Stimulated activated CD8-positive, alpha-beta memory T cell treated with anti-CD3 and anti-CD28 coated beads, Interleukin-12 subunit alpha, Interleukin-12 subunit beta, amount 100 ng/mL, for 24 hours (primary cell): ENCODE data around the gene AUTS2.

ENCODE experiments used
- DNase-seq: peaks from one replicate; pipeline ENCODE4 v3.0.0-alpha.2; 2020; ENCODE audit errors: extremely low read depth

AUTS2 gene

GRCh38 chr7:69598081-69598486, at the start of gene AUTS2:
TSS of gene AUTS2 (plus strand) at chr7:69598475. CDS start at chr7:69599654, 1,179 bp downstream.
- no peak for DNase-seq

GRCh38 chr7:69550991-69551390, 47.3 kb upstream of the AUTS2 start:
- no peak for DNase-seq

DNA sequence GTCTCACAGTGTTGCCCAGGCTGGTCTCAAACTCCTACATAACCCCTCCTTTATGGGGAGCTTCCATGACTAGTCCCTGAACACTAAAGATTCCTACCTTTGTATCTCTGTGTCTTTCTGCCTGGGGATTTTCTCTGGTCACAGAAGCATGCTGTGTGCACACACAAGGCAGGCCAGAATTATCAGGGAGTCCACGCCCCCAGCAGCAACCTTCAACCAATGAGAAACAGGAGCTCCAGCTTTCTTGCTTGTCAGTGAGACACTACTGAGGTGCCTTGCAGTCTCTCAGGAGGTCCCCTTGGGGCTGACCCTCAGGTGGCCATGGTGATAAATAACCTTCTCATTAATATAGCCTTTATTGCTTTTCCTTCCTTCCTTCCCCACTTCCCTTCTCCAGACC, 45.1 kb upstream of the AUTS2 start:
- DNase-seq, result no peak

DNA sequence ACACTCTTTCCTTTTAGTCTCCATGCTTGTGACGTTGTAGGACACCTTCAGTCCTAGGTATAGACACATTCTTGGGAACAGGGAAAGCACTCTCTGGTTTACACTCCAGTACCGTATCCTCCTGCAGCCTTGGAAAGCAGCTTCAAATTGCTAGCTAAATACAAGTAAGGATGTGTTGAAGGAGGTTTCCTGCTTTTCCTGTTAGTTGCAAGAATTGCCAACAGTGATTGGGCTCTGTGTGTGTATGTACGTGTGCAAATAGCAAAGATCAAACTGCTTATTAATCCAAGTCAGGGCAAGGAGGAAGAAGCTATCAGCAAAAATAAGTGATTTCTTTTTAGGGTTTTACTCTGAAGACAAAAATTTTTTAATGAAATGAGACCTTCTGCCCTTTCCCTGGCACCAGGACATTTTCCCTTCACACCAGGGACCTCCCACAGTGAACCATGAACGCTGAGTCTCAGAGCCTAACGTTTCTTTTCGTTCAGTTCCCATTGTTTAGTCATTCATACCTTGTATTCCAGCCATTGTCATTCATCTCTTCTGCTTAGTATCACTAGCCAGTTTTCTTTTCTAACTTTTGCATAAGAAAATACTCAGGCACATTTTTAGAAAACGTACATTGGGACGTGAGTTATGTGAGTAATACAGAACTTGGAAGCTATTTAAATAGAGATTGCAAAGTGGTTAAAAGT, 36.9 kb upstream of the AUTS2 start:
- DNase-seq, result no peak

- DNase-seq, result no peak
Observed at GRCh38 chr7:69564454-69565417, 33.5 kb upstream of the AUTS2 start.

GRCh38 chr7:69567800-69568199, 30.5 kb upstream of the AUTS2 start:
- DNase-seq, result no peak

GRCh38 chr7:69568266-69568665, 30.0 kb upstream of the AUTS2 start:
- no peak for DNase-seq

DNA sequence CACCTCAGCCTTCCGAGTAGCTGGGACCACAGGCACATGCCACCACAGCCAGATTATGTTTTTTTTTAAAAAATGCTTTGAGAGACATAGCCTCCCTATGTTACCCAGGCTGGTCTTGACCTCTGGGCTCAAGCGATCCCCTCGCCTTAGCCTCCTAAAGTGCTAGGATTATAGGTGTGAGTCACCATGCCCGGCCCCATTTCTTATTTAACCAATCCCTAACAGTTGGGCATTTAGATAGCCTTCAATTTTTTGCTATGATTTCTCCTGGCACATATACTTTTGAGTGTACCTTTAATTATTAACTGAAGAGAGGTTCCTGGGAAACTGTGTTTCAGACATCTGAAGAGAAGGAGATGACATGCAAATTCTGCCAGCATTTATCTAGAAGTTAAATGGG, 22.6 kb upstream of the AUTS2 start:
- no peak for DNase-seq

- DNase-seq, result no peak
Observed at GRCh38 chr7:69577221-69577620, 21.1 kb upstream of the AUTS2 start.

GRCh38 chr7:69585169-69585568, 13.1 kb upstream of the AUTS2 start:
- DNase-seq, result no peak

DNA sequence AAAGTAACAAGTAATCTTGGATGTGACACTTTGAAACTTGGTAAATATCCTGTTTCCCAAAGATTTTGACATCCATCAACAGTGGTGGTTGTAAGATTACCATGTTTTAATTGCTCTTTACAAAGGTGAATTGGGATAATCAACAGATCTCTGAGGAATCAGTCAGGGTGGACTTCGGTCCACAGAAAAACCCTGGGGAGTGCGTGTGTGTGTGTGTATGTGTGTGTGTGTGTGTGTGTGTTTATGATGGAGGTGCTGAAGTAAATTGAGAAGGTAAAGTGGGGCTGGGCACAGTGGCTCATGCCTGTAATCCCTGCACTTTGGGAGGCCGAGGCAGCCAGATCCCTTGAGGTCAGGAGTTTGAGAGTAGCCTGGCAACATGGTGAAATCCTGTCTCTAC, 12.0 kb upstream of the AUTS2 start:
- no peak for DNase-seq

- no peak for DNase-seq
Observed at GRCh38 chr7:69588773-69589172, 9.5 kb upstream of the AUTS2 start.

DNA sequence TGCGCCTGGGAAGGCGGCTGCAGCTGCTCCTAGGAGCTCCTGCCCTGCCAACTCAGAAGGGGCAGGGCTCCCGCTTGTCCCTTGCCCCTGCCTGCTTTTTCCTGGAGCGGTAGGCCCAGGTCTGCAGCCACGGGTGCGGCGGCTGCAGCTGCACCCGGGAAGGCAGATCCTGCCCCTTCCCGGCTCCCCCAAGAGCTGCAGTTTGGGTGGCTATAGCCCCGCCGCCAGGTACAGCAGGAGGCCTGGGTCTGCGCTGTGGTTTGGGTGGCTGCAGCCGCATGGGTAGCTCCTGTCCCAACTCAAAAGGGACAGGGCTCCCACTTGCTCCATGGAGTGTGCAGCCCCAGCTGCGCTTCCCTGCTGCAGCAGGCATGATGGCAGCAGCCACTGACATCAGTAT, 6.5 kb upstream of the AUTS2 start:
- DNase-seq, result no peak

DNA sequence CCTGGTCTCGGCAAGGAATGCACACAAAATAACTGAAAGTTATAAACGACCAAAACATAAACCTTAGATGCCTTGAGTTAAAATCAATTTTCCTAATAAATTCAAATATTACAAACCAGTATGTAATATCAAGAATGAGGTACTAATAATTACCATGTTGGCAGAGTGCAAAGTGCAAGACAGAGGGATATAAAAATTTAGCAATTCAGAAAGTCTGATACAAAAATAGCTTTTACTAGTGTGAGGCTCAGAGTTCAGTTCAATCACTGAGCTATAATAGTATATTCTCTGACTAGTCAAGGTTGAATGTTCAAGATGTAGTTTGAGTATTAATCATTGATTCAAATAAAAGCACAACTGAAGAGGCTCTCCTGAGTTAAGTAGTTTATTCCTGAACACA, 4.8 kb upstream of the AUTS2 start:
- DNase-seq, result no peak

DNA sequence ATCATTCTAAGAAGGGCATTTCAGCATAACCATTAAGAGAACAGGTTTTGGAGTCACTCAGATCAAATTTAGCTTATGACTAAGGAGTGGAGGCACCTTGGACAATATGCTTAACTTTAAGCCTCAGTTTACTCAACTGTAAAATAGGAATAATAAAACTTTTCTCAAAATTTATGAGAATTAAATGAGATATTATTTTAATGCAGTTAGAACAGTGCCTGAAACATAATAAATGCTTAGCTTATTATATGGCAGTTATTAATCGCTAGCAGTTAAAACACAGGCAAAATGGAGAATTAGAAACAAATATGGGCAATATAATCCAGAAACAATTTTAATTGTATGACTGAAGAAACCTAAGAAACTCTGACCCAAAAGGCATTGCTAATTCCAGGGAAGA, 2.9 kb upstream of the AUTS2 start:
- no peak for DNase-seq

DNA sequence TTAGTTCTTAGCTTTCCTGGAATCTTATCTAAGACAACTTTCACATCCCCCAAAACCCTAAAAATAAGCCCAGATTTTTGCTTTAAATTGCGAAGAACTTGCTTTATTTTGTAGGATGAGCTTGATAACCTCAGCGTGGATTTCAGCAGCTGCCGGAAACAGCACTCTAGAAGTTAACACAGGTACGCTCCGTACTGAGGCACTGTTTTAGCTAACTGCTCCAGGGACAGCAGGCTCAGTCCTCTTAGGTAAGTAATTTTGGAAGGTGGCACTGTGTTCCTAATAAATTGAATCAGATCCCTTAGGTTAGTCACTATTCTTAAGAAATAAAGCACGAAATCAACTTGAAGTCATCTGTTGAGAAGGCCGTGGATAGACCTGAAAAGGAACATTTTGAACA, 2.2 kb upstream of the AUTS2 start:
- DNase-seq, result no peak

- no peak for DNase-seq
Observed at GRCh38 chr7:69596723-69597277, 1.5 kb upstream of the AUTS2 start.

DNA sequence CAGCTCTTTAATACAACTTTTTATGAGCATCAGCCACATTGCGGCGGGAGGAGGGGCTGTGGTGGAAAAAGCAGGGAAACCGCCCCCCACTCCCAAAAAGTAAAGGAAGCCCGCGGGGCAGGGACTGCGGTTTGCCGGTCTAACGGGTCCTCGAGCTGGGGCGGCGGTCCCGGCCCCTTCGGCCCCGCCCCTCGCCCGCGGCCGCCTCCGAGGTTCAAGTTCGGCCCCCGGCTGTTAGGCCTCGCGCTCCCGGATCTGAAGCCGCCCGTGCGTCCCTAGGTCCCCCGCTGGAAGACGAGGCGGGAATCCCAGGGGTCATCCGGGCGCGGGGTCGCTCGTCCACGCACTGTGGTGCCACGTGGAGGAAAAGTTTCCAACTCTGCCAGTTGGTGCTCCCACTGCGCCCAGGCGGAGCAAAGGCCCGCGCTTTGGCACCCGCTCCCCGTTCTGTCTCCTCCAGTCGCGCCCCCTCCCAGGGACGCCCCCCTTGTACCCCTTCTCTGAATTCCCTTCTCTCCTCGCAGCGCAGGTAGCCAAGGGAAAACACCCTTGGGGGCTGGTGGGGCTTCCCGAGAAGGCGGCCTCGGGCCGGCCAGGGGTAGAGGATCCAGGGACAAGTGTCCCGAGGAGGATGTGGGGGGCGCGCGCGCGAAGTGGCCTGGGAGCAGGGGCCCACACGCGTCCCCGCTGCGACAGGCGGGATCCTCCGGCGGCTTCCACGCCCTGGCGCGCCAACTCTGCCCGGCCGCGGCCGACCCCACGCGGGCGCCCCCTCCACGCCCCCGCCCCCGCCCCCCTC, 798 bp upstream of the AUTS2 start:
- DNase-seq, result no peak

GRCh38 chr7:69598487-69599285, 411 bp downstream of the AUTS2 start:
- DNase-seq, result no peak

GRCh38 chr7:69599286-69599954, 1.1 kb downstream of the AUTS2 start:
- no peak for DNase-seq
